Measurements from ENCODE around the gene RCL1. TPM values are rescaled to one million over a fixed set of nuclear protein-coding genes. Genes with fewer than 3 reads are reported as not detected.
A peak's percentile ranks its signal among the peaks of the same experiment; 100 is the strongest.

The RCL1 gene
- total RNA-seq, 1 donor from 2014 or later, result 28.3 TPM

DNA sequence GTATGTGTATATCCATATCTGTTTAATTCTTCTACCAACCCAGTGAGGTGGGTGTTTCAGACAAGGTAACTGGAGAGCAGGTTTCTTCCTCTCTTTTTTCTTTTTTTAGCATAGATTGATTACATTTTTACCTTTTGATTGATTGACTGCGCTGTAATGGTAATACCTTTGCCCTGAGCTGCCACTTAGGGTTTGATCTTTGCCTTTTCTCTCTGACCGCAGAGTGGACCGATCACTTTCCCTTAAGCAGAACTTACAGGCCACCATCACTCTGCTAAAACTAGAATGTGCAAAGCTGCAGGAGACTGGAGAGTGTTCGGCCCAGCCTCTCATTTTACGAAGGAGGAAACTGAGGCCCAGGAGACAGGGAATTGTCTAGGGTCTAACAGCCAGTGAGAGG lies 38.0 kb downstream of the RCL1 start:
- H3K27ac ChIP-seq, result peak overlapping the region in 1 of 2 donors; percentile 24
- DNase-seq (ENCODE audit: low spot score in 2 of 2), result no peak
- TF ChIP-seq, protein P1, sequence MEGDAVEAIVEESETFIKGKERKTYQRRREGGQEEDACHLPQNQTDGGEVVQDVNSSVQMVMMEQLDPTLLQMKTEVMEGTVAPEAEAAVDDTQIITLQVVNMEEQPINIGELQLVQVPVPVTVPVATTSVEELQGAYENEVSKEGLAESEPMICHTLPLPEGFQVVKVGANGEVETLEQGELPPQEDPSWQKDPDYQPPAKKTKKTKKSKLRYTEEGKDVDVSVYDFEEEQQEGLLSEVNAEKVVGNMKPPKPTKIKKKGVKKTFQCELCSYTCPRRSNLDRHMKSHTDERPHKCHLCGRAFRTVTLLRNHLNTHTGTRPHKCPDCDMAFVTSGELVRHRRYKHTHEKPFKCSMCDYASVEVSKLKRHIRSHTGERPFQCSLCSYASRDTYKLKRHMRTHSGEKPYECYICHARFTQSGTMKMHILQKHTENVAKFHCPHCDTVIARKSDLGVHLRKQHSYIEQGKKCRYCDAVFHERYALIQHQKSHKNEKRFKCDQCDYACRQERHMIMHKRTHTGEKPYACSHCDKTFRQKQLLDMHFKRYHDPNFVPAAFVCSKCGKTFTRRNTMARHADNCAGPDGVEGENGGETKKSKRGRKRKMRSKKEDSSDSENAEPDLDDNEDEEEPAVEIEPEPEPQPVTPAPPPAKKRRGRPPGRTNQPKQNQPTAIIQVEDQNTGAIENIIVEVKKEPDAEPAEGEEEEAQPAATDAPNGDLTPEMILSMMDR (IDR thresholded peaks at IDR 0.05), result no peak
- H3K4me3 ChIP-seq, result no peak overlapping the region
- H3K9me3 ChIP-seq, result no peaks in the 10 kb centered on the region
- H3K27me3 ChIP-seq, result no peaks in the 10 kb centered on the region
- H3K36me3 ChIP-seq, result peaks cover 0 to 6% of the 10 kb centered on the region in 2 donors
- intact Hi-C loops (cut with DNase I), result no loop called here
- H3K4me1 ChIP-seq, result peaks cover 4 to 10% of the 10 kb centered on the region in 2 donors

DNA sequence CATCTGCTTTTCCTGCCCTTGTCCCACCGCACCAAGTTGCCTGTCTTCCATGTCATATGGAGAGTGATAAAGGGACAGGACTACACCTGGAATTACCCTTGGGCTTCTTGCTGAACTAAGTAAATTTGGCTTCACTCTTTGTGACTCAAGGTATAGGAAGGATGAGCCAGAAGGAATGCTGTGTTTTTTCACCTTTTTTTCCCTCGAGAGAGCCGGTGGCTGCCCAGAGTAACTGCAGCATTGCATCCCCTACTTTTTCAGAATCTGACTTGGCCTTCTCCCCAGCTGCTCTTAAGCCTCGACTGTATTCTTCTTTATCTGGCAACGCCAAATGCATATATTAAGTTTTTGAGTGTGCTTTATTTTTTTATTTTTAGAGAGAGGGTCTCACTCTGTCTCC lies 38.4 kb downstream of the RCL1 start:
- no peaks in the 10 kb centered on the region for H3K27me3 ChIP-seq
- H3K4me1 ChIP-seq, result peaks cover 4 to 12% of the 10 kb centered on the region in 2 donors
- no peak overlapping the region for H3K4me3 ChIP-seq
- intact Hi-C loops (cut with DNase I), result no loop called here
- H3K27ac ChIP-seq, result no peak overlapping the region
- TF ChIP-seq, protein P1 (IDR thresholded peaks at IDR 0.05), result no peak
- DNase-seq (ENCODE audit: low spot score in 2 of 2), result no peak
- peaks cover 0 to 6% of the 10 kb centered on the region in 2 donors for H3K36me3 ChIP-seq
- no peaks in the 10 kb centered on the region for H3K9me3 ChIP-seq

DNA sequence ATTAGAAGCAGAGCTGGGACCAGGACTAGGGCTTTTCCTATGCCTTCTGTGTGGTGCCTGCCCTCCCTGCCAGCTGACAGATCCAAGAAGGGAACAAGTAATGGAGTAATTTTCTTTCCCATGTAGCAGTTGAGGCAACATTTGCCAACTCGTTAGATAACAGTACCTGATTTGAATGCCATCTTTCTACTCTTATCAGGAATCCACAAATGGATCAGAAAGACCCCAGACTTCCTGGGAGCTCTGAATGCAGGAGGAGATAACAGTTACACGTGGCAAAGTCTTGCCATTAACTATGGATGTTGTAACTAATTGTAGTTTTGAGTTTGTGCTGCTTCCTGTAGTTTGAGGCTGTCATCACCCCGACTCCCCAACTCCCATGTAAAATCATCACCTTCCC lies 39.2 kb downstream of the RCL1 start:
- intact Hi-C loops (cut with DNase I), result loop anchor here (2.0 kb wide), 1 partner anchor 39 kb away; the partner anchor contains the start of gene RCL1
- H3K4me1 ChIP-seq, result peaks cover 4 to 20% of the 10 kb centered on the region in 2 donors
- no peak for DNase-seq (ENCODE audit: low spot score in 2 of 2)
- H3K27me3 ChIP-seq, result no peaks in the 10 kb centered on the region
- no peak overlapping the region for H3K4me3 ChIP-seq
- H3K27ac ChIP-seq, result no peak overlapping the region
- TF ChIP-seq, protein P1 (IDR thresholded peaks at IDR 0.05), result no peak
- no peaks in the 10 kb centered on the region for H3K9me3 ChIP-seq
- peaks cover 0 to 6% of the 10 kb centered on the region in 2 donors for H3K36me3 ChIP-seq

DNA sequence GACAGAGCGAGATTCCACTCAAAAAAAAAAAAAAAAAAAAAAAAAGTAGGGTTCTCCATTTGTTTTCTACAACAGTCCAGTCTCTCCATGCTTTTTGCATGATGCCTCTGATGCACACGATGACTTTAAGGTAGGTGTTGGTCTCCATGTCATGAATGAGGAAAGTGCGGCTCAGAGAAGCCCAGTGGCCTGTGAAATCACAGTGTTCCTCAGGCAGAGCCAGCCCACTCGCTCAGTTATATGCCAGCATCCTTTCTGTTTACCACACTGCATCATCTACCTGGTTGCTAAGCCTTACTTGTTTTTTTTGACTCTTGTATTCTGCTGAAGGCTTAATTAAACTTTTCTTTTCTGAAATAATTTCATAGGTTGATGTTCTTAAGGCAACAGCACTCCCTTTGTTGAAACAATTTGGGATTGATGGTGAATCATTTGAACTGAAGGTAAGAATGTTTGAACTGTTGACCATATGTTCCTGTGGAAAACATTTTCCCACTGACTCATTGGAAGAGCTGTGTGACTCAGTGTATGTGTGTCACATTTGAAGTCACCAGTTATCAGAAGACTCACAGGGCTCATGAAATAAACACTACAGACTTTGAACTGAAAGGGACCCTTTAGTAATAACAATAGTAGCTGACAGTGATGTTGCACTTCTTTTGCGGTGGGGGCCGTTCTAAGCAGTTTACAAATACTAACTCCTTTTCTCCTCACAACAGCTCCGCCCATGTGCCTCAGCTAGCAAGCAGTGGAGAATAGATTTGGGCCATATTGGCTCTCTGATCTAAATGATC lies 40.2 kb downstream of the RCL1 start:
- peak overlapping the region in 1 of 2 donors; percentile 19 for H3K27ac ChIP-seq
- DNase-seq (ENCODE audit: low spot score in 2 of 2), result no peak
- H3K4me1 ChIP-seq, result peaks cover 4 to 26% of the 10 kb centered on the region in 2 donors

DNA sequence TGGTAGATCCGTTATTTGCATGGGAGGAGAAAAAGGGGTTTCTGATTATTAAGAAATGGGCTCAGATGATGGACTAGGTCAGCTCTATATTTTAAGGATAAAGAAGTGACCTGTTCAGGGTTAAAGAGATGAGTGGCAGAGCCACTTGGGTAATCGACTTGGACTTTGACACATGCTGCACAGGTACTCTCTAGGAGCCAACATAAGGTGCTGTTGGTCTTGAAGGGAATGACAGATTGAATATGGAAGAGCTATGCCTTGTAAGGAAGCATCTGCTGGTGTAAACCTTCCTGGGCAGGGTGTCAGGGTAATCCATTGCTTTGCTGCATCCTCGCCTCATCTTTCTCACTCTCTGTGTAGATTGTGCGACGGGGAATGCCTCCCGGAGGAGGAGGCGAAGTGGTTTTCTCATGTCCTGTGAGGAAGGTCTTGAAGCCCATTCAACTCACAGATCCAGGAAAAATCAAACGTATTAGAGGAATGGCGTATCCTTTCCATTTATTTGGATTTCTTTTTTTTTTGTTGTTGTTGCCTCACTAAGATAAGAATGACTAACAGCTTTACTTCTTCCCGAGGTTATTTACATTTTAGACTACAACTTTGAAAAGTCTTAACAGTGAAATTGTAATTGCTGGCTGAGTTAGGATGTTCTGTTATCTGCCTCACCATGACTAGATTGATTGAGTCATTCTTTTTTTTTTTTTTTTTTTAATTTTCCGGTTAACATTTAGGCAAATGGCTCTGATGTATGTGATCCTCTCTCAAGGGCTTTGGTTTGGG lies 41.2 kb downstream of the RCL1 start:
- H3K4me1 ChIP-seq, result peaks cover 3 to 32% of the 10 kb centered on the region in 2 donors
- intact Hi-C loops (cut with DNase I), result loop anchor here (2.0 kb wide), 1 partner anchor 41 kb away; the partner anchor contains the start of gene RCL1
- DNase-seq (ENCODE audit: low spot score in 2 of 2), result no peak
- no peaks in the 10 kb centered on the region for H3K27me3 ChIP-seq
- H3K4me3 ChIP-seq, result no peak overlapping the region
- H3K27ac ChIP-seq, result peak overlapping the region in 1 of 2 donors; percentile 19
- H3K9me3 ChIP-seq, result no peaks in the 10 kb centered on the region
- H3K36me3 ChIP-seq, result peaks cover 0 to 6% of the 10 kb centered on the region in 2 donors
- TF ChIP-seq, protein P1 (IDR thresholded peaks at IDR 0.05), result no peak

More for the DNA sequence above, 40.2 kb downstream of the RCL1 start:
- intact Hi-C loops (cut with DNase I), result loop anchor here (2.0 kb wide), 1 partner anchor 40 kb away; the partner anchor contains the start of gene RCL1
- H3K4me3 ChIP-seq, result no peak overlapping the region
- H3K9me3 ChIP-seq, result no peaks in the 10 kb centered on the region
- no peaks in the 10 kb centered on the region for H3K27me3 ChIP-seq
- H3K36me3 ChIP-seq, result peaks cover 0 to 6% of the 10 kb centered on the region in 2 donors
- TF ChIP-seq, protein P1 (IDR thresholded peaks at IDR 0.05), result no peak
